NCI-H2081 (cell line): ENCODE results near the gene PRKCQ.

Experiments used
- DNase-seq, 2 experiments: peaks; one replicate each; lab custom pipeline; 2025; lab: John Stamatoyannopoulos, UW

PRKCQ gene

DNA sequence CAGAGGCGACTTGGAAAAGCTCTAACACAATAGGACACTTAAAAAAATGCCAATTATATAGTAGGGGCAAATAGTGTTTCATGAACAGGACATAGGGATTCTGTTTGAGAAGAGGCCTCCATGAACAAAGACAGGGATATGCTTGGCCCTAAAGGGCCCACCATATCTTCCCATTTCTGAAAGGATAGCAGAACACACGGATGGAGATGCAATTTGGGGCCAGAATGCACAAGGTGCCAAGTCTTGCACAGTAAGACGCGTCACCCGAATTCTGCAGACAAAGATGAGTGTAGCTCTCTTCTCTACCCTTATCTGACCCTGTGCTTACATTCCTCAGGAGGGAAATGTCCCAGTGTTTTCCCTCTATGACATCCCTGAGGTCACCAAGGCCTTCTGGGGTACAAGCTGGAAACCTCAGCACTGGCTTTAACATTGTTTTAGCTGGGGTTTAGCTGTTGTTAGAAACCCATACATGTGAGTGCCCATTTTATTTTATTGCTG lies 12.8 kb downstream of the PRKCQ start:
- no peak for DNase-seq

DNA sequence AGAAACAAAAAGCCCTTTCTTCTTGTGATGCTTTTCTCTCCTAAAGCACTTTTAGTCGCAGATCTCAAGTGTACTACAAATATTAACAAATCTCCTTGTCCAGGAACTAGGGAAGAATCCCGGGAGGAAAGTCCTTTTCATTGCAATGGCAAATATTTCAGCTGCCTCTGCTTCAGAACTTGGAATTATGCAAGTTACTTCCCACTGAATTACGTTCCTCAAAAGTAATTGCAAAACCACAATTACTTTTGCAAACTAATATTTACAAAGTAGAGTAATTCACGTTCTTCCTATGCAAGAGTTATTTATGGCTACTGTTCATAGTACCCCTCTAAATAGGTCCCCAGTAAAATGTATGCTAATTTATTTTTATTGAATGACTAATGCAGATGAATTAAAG lies 14.5 kb downstream of the PRKCQ start:
- no peak for DNase-seq

GRCh38 chr10:6564367-6564766 lies 15.7 kb downstream of the PRKCQ start:
- no peak for DNase-seq

GRCh38 chr10:6563731-6564130 lies 16.3 kb downstream of the PRKCQ start:
- DNase-seq: no peak

GRCh38 chr10:6563075-6563474 lies 17.0 kb downstream of the PRKCQ start:
- DNase-seq: no peak

GRCh38 chr10:6562221-6562620 lies 17.9 kb downstream of the PRKCQ start:
- DNase-seq: no peak

DNA sequence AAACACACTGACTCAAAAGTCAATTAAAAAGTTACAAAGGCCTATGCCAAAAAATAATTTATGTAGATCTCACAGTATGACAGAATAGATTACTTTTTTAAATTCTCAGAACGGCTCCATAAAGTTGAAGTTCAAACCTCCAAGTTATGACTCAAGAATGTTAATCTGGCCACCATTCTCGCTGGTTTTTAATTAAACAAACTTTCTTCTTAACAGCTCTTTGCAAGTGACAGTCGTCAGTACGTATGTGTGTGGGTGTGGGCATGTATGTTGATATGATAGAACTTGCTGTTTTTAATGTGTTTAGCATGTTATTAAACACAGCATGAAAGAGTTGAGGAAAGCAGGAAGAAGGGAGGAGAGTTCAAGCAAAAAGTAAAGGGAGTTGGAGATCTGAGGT lies 18.5 kb downstream of the PRKCQ start:
- no peak for DNase-seq

DNA sequence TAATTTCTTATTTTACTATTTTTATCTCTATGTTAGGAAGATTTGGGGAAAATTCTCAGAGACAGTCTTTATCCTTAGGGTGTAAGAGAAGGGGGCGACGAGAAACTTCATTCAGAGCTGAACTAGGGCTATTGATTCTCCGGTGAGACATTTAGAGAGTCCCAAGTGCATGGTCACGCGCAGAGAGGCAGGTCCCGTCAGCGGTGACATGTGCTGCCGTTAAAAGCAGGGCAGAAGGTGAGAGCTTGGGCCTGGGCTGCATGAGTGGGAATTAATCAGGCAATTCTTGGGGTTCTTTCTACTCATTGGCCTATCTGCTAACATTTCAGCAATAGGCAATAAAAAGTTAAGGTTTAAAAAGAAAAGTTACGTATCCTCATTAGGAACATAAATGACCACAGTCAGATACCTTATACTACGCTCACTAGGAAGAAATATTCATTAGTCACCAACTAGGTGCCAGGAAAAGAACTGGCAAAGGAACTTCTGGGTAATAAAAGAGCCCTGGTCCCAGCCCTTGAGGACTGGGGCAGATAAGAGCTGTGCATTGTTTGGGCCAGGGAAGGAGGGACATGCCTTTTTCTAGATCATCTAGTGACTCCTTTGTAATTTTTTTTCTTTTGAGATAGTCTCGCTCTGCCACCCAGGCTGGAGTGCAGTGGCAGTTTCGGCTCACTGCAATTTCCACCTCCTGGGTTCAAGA lies 21.2 kb downstream of the PRKCQ start:
- no peak for DNase-seq

DNA sequence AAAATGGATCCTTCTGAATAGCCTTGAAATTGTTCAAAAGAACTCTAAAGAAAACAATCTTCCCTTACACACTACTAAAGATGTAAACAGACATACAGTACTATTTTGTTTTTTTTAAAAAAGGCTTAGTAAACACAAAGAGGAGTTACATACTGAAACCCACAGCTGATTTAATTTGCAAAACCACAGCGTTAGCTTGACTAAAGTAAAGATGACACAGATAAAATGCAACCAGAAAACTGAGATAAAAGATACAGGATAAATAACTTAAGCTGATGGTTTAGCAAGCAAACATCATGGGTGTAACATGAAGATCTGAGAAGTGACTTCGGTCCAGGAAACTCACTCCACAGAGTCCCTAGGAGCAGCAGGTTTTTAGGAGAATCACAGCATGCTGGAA lies 21.8 kb downstream of the PRKCQ start:
- no peak for DNase-seq

GRCh38 chr10:6553937-6554336 lies 26.1 kb downstream of the PRKCQ start:
- DNase-seq: no peak

DNA sequence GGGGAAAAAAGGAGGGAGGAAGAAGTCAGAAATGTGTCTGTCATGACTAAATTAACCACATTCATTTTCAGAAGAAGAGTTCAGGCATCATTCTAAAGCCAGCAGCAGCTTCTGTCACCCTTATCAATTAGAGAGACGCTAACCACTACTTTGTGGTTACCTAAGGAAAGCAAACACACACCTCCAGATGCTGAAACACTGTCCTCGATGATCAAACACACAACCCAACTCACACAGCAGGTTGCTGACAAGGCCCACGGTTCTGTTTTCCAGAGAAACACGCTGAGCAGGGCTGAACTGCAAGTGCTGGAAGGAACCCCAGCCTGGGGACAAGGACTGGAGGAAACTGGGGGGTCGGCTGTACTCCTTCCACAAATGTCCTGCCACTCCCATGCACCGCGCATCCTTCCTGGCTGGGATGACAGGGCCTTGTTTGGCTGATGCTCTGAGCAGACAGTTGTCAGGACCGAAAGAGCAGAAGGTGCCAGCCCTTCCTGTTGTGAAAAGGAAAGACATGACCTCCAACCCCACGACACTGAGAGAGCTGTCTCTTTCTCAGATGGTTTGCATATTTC lies 36.6 kb downstream of the PRKCQ start:
- peak in 1 of 2 experiments; percentile 18 for DNase-seq

DNA sequence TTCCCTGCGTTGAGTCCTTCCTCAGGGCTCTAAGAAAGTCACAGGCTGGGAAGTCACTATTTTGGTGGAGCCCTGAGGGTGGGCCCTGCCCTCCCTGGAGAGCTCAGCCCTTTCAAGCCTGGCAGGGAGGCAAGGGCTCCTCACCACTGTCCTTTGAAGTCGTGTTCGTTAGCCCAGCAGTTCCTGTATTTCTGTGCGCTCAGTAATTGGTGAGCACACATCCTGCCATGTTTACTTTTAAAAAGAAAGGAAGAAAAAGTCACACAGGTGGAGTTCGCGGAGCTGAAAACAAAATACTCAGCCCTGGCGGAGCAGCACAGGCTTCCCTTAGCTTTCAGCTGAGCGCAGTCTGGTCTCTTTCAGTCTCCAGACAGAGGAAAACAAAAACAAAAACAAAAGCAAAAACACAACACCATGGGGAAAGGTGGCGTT lies 37.1 kb downstream of the PRKCQ start:
- DNase-seq: peak; percentile 2 to 61

DNA sequence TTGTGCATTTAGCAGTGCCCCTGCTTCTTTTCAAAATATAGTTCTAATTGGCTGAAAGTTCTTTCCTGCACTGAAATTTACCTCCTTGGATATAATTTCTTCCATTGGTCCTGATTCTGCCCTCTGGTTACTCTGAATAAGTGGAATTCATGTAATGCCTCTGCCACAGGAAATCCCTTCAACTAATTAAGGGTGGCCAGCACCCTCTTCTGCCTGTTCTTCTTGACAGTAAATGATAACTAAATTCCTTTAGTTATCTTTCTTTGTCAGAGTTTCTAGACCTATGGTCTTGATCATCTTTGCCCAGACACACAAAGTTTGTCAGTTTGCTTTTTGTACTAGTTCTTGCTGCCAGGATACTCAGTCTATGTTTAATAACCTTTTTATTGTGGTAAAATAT lies 40.2 kb downstream of the PRKCQ start:
- no peak for DNase-seq

- no peak for DNase-seq
Measured at GRCh38 chr10:6537770-6538169, 42.3 kb downstream of the PRKCQ start.

DNA sequence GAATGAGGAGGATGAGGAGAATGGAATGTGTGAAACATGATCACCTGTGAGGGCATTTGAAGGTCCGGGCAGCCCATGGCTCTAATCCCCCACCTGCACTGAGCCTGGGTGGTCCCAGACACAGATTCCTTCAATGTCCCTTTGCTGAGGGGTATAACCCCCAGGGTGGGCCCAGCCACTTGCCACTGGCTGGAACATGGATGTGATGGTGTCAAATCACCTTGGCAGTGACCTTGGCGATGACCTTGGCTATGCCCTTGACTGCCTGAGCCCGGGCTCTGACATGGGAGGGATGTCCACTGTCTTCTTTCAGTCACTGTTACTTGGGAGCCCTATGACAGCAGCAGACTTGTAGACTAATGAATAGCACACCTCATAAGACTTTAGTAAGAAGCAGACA lies 44.0 kb downstream of the PRKCQ start:
- DNase-seq: no peak

DNA sequence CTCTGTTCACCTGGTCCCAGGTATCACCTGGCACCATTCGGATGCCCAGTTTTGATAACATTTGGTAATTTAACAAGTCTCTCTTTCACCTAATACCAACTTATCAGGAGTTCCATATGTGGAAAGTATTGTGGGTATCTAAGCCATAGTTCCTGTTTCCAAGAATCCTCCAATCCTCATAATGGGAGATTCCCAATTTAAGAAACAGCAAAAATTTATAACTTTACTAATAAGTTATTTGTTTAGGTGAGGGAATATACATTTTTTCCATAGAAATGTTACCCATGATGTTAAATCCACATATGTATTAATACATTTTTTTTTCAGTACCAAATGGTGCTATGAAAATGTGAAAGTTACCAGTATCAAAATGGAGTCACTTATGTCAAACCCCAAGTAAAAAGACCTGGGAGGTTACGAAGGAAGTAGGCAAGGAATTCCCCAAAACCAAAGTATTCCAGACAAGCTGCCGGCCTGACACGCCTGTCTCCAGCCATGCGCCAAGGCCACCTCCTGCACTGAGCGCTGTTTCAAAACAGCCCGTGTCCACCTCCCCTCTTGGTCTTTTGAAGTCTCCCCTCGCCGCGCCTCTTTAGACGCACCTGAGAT lies 44.8 kb downstream of the PRKCQ start:
- no peak for DNase-seq

DNA sequence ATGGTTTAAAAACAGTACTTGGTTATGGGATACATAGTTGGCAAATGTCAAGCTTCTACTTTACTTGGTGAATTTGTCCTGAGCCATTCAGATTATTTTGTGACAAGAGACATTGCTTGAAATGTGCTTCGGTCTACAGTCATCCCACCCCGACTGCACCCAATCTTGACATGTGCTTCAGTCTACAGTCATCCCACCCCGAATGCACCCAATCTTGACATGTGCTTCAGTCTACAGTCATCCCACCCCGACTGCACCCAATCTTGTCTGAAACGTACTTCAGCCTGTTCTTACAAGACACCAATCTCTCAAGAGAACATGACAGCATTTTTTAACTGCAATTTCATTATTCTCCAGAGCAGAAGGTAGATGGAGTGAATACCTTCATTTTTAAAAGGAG lies 47.8 kb downstream of the PRKCQ start:
- no peak for DNase-seq

DNA sequence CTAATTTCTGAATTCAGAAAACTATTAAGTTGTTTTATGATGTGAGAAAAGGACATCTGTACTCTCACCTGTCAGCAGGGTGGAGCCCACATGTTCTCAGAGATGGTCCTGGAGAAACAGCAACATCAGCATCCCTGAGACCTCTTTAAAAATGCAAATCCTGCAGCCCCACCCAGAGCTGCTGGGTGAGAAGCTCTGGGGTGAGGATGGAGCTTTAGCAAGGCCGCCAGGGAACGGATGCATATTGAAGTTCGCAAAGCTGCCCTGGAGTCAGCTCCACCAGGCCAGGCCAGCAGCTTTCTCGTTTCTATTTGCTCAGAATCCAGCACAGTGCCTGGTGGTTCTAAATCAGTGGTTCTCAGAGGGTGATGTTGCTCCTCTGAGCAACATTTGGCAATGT lies 49.1 kb downstream of the PRKCQ start:
- DNase-seq: no peak

DNA sequence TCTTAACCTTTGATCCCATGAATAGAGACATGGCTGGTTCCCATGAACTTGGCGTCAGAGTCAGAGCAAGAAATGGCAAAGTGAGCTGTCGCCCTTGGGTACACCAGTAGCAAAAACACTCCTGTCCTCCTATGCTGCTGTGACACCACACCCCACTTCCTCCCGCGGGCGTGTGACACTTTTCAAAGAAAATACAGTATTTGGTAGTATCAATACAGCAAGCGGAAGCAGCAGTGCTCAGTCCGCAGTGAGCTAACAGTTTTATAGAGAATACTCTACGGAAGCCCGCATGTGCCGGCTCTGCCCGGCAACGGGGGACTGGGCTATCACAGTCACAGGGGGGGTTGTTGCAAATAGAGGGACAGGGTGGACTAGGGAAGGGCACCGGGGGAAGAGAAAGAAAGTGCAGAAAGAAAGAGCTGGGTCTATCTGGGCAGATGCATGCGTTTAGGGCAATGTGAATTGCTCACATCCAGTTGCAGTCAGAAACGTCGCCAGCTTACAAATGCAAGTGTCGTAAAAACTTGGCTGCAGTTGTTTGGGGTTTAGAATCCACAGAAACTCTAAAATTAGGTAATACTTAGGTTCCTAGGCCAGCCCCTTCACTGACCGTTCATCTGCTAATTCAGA lies 49.8 kb downstream of the PRKCQ start:
- no peak for DNase-seq

- no peak for DNase-seq
Measured at GRCh38 chr10:6528198-6528950, 51.7 kb downstream of the PRKCQ start.

DNA sequence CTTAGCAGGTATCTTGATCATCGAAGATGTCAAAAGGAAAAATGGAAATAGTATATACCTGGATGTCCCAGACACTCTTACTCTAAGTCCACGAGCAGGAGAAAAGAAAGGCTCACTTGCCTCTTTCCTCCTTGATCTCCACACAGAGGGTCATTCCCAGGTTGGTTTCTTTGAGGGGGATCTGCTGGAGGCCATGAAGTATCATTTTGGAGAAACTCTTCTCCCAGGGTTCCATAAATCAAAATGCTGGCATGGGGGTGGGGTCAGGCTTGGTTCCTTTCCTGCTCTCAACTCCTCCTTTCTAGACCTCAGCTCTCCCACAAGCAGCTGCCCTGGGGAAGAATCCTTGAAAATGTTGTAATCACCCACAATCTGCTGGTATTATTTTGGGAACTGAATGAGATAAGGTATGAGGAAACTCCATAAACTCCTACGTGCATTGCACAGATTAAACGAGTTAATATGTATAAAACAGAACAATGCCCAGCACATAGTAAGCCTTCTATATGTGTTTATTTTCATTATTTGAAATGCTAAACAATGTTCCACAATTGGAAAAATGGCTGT lies 54.4 kb downstream of the PRKCQ start:
- DNase-seq: no peak

DNA sequence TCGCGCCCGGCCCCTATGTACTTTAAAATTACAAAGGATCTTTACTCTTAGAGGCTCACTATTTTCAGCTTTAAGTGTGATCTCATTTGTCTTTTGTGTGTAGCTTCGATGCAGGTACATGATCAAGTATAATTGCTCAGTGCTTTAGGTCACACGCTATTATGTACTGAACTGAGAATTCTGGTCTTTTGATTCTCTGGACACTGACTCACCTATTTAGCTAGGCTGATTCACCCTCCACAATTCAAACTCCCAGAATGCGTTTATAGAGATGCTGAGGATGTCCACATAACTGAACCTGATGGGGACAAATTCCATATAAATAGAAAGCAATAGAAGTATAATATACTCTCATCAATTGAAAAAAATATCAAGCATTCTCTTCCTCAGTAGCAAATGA lies 57.8 kb downstream of the PRKCQ start:
- DNase-seq: no peak
